HG03469 (cell line): ENCODE data around the gene DLG1.

Experiments
- ATAC-seq: cut with Tn5 transposase; IDR thresholded peaks from one replicate; pipeline ENCODE4 v1.9.1; 2021; ENCODE audit warnings: mild to moderate bottlenecking, moderate library complexity, moderate number of reproducible peaks; ENCODE audit not compliant: unreplicated experiment

DLG1 gene

GRCh38 chr3:197320582-197320981 is 22.2 kb upstream of the DLG1 start:
- ATAC-seq = no peak

DNA sequence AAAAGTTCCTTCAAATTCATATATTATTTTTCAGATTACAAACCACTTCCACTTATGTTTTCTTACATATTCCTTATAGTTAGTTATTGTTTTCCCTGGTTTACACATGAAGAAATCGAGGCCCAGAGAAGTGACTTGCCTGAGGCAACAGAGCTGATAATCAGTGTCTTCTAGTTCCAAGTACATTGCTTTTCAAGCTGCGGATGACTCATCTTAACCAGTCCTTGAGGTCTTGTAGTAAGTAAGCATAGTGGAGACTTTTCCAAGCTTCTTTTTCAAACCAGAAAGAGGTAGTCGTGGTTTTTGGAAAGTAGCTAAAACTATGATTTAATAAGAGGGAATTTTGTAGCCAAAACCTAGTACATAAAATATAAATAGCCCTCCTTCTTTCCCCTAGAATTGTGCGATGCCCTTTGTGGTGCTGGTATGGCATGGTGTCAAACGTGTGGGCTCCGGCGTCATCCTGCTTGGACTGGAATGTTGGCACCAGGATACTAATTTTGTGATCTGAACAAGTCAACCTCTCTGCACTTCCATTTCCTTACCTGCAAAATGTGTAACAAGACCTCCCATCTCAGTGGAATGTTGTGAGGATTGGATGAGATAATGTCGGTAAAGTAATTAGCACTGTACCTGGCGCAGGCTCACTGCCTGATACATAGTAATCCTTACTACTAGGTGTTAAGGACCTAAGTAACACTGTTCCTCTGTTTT is 19.0 kb upstream of the DLG1 start:
- ATAC-seq = no peak

DNA sequence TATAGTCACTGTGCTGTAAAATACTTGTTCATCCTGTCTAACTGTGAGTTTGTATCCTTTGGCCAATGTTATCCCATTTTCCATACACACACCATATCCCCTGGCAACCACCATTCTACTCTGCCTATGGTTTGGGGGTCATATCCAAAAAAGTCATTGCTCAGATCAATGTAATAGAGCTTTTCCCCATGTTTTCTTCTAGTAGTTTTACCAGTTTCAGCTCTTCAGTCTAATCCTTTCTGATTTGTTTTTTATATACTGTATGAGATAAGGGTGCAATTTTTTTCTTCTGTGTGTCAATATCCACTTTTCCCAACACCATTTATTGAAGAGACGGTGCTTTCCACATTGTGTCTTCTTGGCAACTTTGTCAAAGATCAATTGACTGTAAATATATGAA is 14.0 kb upstream of the DLG1 start:
- no peak for ATAC-seq

GRCh38 chr3:197311591-197311990 is 13.2 kb upstream of the DLG1 start:
- ATAC-seq = no peak

- ATAC-seq = no peak
These were observed 11.3 kb upstream of the DLG1 start for GRCh38 chr3:197309528-197310361.

- ATAC-seq = no peak
These were observed 10.2 kb upstream of the DLG1 start for GRCh38 chr3:197308591-197308990.

DNA sequence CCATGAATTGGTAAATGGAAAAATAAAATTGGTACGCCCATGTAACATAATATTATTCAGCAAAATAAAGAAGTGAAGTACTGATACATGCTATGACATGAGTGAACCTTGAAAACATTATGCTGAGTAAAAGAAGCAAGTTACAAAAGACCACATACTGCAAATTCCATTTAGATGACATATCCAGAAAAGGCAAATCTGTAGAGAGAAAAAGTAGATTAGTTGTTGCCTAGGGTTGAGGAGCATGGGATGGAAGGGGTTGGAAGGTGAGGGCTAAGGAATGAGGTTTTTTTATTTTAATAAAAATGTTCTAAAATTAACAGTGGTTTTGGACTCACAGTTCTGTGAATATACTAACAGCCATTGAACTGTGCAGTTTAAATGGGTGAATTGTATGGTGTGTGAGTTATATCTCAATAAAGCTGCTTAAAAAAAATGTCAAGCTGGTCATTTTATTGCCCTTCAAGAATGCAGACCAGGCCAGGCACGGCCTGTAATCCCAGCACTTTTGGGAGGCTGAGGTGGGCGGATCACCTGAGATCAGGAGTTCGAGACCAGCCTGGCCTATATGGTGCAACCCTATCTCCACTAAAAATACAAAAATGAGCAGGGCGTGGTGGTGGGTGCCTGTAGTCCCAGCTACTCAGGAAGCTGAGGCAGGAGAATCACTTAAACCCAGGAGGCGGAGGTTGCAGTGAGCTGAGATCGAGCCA is 8.1 kb upstream of the DLG1 start:
- ATAC-seq = no peak

DNA sequence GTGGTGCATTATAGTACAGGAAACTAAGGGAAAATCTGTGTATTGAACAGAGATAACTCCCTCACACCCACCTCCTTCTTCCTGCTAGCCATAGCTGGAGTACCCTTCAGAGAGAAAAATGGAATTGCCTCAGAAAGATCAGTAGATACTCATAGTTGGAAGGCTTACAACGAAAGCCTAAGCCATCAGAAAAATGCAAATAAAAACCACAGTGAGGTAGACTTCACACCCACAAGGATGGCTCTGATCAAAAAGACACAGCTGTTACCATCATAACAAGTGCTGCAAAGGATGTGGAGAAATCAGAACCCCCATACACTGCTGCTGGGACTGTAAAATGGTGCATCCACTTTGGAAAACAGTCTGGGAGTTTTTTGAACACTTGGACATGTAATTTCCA is 7.4 kb upstream of the DLG1 start:
- ATAC-seq = peak; percentile 89

DNA sequence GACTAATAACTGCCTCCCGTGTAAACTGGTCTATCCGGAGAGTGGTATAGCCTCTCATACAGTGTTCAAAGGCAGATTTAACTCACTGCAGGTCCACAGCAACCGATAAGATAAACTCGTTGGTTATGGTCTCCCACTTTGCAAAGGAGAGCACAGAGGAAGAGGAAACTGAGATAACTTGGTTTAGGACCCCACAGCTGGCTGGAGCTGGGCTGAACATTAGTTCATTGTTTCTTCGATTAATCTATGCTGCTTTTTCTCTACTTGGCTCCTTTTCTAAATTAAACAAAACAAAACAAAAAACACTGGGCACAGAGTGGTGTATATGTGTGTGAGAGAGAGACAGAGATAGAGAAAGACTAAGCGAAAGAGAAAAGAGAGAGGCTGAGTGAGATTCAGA is 5.0 kb upstream of the DLG1 start:
- ATAC-seq = no peak

- no peak for ATAC-seq
These were observed 4.4 kb upstream of the DLG1 start for GRCh38 chr3:197302696-197303341.

DNA sequence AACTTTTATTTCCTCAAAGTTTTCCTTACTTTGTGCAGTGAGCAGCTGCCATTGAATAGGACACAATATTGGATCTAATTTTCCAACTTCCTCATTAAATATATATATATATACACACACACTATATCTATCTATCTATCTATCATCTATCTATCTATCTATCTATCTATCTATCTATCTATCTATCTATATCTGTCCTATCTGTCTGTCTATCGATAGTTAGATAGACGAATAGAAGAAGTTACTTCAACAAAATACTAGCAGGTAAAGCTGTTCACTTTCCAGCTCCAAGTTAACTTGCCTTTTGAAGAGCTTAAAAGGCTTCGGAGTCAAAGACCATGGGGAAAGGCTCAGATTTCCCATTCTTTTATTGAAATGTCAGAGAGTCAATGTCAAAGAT is 3.6 kb upstream of the DLG1 start:
- no peak for ATAC-seq

DNA sequence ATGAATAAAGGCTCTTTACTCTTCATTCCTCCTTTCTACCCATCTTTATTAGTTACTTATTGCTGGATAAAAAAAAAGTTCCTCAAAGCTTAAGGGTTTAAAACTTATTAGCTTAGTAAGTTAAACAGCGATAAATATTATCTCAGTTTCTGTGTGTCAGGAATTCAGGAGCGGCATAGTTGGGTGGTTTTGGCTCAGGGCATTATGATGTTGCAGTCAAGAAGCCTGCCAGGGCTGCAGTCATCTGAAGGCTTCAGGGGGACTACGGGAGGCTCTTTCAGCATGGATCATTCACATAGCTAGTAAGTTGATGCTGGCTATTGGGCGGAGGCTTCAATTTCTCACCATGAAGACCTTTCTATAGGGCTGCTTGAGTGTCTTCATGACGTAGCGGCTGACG is 1.9 kb upstream of the DLG1 start:
- no peak for ATAC-seq

- no peak for ATAC-seq
These were observed 788 bp upstream of the DLG1 start for GRCh38 chr3:197298945-197299854.

DNA sequence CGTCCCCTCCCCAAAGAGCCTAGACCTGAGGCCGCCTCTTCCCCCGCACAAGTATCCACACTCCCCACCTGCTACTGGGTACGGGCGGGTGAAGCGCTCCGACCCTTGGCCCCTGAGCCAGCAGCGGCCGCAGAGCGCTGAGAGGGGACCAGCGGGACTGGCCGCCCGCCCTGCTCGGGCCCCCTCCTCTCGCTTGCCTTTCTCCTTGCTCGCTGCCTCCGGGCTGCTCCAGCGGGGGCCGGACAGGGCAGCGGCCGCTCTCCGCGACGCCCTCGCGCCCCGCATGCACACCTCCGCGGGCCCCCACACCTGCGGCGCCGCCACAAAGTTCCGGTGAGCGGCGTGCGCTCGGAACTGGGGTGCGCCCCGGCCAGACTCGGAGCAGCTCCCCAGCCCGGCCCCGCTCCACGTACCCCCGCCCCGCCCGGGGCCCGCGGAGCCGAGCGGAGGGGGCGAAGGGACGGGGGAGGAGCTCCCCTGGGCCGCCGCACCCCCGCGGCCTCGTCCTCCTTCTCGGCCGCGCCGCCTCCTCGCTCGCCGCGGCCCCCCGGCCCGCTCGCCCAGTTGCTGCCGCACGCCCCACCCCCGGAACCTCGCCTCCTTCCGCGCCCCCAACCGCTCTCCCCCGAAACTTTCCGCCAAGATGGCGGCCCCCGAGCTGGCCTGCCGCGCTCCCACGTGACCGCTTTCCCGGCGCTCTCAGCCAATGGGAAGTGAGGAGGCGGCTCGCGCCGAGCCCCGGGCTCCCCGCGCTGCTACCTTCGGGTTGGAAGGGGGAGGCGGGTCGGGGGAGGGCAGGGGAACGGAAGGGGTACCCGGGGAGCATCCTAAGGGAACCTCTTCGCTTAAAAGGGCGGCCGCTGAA is 704 bp downstream of the DLG1 start:
- peak; percentile 37 for ATAC-seq

DNA sequence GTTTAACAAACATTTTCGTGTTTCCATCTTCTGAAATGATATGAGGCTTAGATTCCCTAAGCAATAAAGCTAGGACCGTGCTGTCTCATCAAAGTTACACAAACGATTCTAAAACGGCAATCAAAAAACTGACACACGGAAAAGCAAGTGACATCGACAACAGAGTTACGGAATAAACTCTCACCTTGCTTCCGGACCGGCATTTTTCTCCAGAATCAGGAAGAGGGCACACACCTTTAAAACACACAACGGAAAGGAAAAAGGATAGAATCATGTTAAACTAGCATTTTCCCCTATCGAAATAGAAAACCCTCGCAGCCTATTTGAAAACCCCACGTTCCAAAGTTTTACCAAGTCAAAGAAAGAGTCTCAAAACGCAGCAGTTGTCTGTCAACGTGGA is 1.4 kb downstream of the DLG1 start:
- no peak for ATAC-seq

GRCh38 chr3:197296545-197296944 is 1.9 kb downstream of the DLG1 start:
- ATAC-seq = no peak

- no peak for ATAC-seq
These were observed 2.5 kb downstream of the DLG1 start for GRCh38 chr3:197295871-197296270.

DNA sequence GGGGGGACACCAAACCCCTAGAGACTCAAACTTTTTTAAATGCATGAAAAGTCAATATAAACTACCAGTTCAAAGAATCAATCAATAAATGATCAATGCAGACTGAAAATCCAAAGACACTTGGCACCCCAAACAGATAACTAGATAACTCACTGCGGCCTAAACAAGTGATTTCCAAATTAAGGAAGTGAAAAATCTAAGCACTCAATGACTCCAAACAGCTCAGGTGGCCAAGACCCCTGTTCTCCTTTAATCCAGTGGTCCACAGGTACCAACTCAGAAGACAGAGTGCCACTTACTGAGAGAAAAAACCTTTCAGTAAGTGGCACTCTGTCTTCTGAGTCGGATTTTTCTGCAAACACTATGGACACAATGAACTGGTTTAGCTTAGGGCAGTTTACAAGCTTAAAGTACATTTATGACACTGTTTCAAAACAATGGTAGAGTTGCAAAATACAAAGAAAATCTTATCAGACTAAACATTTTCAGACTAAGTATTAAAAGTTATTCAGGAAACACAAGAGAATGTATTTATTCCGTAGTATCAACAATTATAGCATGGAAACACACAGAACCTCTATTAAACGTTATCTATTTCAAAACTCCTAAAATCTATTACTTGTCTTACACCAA is 4.7 kb downstream of the DLG1 start:
- no peak for ATAC-seq

DNA sequence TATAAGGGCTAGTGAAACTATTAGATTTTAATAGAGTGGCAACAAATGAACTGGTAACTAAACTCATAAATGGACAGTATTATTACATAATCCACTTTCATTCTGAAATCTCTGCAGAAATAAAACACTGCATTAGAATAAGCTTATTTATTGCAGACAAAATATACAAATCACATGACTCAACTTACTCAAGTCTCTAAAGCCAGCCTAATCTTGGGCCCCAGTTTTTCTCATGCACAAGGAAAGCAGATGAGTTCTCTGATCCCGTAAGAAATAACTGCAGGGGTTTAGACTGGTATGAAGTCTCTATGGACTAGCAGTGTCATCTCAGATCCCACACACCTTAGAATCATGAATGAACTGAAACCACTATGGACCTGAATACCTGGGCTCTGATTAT is 5.8 kb downstream of the DLG1 start:
- ATAC-seq = no peak
